ENCODE data around the gene SARNP.
A peak's percentile ranks its signal among the peaks of the same experiment; 100 is the strongest.
"Not testable (repeated sequence)": the region's sequence is repeated elsewhere in the genome, so short reads cannot be mapped to it uniquely, and the experiment has no call there.

Gene SARNP

DNA sequence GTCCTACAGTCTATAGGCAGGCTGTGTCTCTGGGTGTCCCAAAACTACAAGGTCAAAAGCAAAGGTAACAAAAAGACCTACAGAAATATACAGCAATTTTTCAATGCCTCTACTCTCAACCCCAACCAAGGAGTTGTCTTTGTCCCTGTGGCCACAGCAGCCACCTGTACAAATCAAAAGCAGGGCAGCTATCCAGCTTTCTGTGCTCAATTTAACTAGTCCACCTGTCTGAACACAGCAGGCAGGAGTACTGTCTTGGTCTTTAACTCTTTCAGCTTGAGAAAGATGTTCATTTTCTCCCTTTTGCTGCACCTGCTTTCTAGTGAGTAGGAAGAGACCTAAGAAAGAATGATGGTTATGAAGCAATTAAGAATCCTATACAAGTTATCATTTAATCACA is 54.9 kb downstream of the SARNP start:
- TF ChIP-seq, protein P1, sequence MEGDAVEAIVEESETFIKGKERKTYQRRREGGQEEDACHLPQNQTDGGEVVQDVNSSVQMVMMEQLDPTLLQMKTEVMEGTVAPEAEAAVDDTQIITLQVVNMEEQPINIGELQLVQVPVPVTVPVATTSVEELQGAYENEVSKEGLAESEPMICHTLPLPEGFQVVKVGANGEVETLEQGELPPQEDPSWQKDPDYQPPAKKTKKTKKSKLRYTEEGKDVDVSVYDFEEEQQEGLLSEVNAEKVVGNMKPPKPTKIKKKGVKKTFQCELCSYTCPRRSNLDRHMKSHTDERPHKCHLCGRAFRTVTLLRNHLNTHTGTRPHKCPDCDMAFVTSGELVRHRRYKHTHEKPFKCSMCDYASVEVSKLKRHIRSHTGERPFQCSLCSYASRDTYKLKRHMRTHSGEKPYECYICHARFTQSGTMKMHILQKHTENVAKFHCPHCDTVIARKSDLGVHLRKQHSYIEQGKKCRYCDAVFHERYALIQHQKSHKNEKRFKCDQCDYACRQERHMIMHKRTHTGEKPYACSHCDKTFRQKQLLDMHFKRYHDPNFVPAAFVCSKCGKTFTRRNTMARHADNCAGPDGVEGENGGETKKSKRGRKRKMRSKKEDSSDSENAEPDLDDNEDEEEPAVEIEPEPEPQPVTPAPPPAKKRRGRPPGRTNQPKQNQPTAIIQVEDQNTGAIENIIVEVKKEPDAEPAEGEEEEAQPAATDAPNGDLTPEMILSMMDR (conservative IDR thresholded peaks at IDR 0.05; ENCODE audit: low read depth), result no peak
- ChIA-PET CTCF (no interaction called here), POLR2A (ENCODE audit: low non-redundant PET) (no interaction called here)
- DNase-seq (ENCODE audit: low spot score), result no peak
- no peak overlapping the region for H3K27ac ChIP-seq

- H3K27ac ChIP-seq, result no peak overlapping the region
- TF ChIP-seq, protein P1 (conservative IDR thresholded peaks at IDR 0.05; ENCODE audit: low read depth), result no peak
- ChIA-PET POLR2A (ENCODE audit: low non-redundant PET) (no interaction called here), CTCF (no interaction called here)
- DNase-seq (ENCODE audit: low spot score), result no peak
Measured at GRCh38 chr12:55760663-55761062, 56.9 kb downstream of the SARNP start.

- CTCF ChIA-PET, result interaction anchor here (0.6 kb wide), 1 partner anchor 32 kb away, joined by 5 read pairs; no protein-coding TSS in a partner anchor
- DNase-seq (ENCODE audit: low spot score); H3K27ac ChIP-seq; POLR2A ChIA-PET (ENCODE audit: low non-redundant PET): not testable (repeated sequence)
Measured at GRCh38 chr12:55758575-55758974, 58.9 kb downstream of the SARNP start.

DNA sequence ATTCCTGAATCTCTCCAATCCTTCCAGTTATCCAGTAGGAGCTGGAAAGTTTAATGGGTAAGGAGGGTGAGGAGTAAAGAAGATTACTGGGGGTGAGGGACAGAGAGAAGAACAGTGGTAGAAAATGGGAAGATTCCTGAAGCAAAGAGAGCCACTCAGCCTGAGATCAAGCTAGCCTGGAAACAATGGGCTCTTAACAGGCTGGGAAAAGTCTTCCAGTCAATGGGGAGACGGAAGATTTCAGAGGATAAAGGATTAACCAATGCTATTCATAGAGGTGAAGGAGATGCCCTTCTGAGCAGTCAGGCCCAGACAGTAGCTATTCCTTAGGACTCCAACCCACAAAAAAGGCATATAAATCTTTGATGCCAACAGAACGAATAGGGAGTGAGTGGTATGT is 59.8 kb downstream of the SARNP start:
- TF ChIP-seq, protein P1 (conservative IDR thresholded peaks at IDR 0.05; ENCODE audit: low read depth), result no peak
- no peak for DNase-seq (ENCODE audit: low spot score)
- no peak overlapping the region for H3K27ac ChIP-seq
- ChIA-PET POLR2A (ENCODE audit: low non-redundant PET) (no interaction called here), CTCF (interaction anchor here (0.7 to 1.3 kb wide), 2 partner anchors 11 to 690 kb away, joined by 3 to 7 read pairs; no protein-coding TSS in a partner anchor)

DNA sequence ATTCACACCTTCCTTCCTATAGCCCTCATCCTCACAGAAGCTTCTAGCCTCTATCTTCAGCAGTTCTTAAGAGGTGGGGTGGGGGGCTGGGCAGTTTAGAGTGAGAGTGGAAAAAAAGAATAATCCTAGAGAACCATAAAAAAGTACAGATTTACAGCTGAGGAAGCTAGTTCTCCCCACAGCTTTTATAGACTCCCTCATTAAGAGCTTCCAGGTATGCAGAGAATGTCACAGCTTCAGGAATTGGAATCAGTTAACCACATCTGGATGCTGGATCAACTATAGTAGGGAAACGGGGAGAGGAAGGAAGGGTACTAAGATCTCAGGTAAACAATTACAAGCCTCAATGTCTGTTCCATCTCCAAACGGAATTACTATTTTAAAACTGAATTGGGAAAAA is 62.3 kb downstream of the SARNP start:
- ChIA-PET CTCF (no interaction called here), POLR2A (ENCODE audit: low non-redundant PET) (no interaction called here)
- H3K27ac ChIP-seq, result no peak overlapping the region
- TF ChIP-seq, protein P1 (conservative IDR thresholded peaks at IDR 0.05; ENCODE audit: low read depth), result no peak
- DNase-seq (ENCODE audit: low spot score), result no peak

GRCh38 chr12:55748230-55748993 is 69.1 kb downstream of the SARNP start:
- no peak for DNase-seq (ENCODE audit: low spot score)
- ChIA-PET POLR2A (ENCODE audit: low non-redundant PET) (no interaction called here), CTCF (interaction anchor here (1.0 kb wide), 1 partner anchor 9 kb away, joined by 3 read pairs; no protein-coding TSS in a partner anchor)
- H3K27ac ChIP-seq, result 0 out of 2 replicates have a peak overlapping the region, but pooled peaks have one; percentile 18
- TF ChIP-seq, protein P1 (conservative IDR thresholded peaks at IDR 0.05; ENCODE audit: low read depth), result no peak

GRCh38 chr12:55746913-55747231 is 70.7 kb downstream of the SARNP start:
- H3K27ac ChIP-seq, result no peak overlapping the region
- CTCF ChIA-PET, result interaction anchor here (0.6 to 0.8 kb wide), 3 partner anchors 10 to 891 kb away, joined by 4 to 7 read pairs (median 4); no protein-coding TSS in a partner anchor
- TF ChIP-seq, protein P1 (conservative IDR thresholded peaks at IDR 0.05; ENCODE audit: low read depth), result no peak
- no peak for DNase-seq (ENCODE audit: low spot score)
- POLR2A ChIA-PET (ENCODE audit: low non-redundant PET), result no interaction called here

Data from RWPE1 (cell line).